HepG2 (cell line): Measurements from ENCODE around the gene YJEFN3. TPM values are rescaled to one million over a fixed set of nuclear protein-coding genes. Genes with fewer than 3 reads are reported as not detected.

Experiments
- ATAC-seq: fragments of 200-7000 bp; cut with Tn5 transposase; 3 replicates; pipeline ENCODE4 v1.9.1; 2020; ENCODE audit warnings: mild to moderate bottlenecking, moderate library complexity
- BruUV-seq: library from RNA; stranded (reverse); fragments of 400-500 nt; replicated peaks from 2 replicates; lab custom pipeline; 2021; lab: Mats Ljungman, UMichigan
- CTCF ChIA-PET: fragments of 300-600 bp; formaldehyde crosslinking; extraction: SDS; loops from one replicate; lab custom pipeline; 2021; ENCODE audit warnings: low total read pairs, inconsistent platforms, low intra/inter-chr PET ratio; lab: Yijun Ruan, JAX
- POLR2A ChIA-PET: fragments of 350-600 bp; sonication (Branson Sonifier 250); formaldehyde crosslinking; loops from one replicate; lab custom pipeline; 2020; ENCODE audit warnings: antibody characterized with exemption, inconsistent platforms; lab: Yijun Ruan, JAX
- DNase-seq: peaks from one replicate; pipeline ENCODE4 v3.0.0-alpha.2; 2015; ENCODE audit warnings: low spot score
- FAIRE-seq: peaks from 3 replicates; lab custom pipeline; 2011; peaks lifted over from hg19 to GRCh38; lab: Jason Lieb, UNC
- H2AFZ ChIP-seq: one replicate; pipeline ENCODE4 v1.6.1; 2011; ENCODE audit warnings: low read length, inconsistent platforms
- H3K27ac ChIP-seq: fragments of 300-600 bp; 3 replicates; pipeline ENCODE4 v1.8.0; 2011; ENCODE audit warnings: mixed run types, mild to moderate bottlenecking, mixed read lengths, low read length, inconsistent platforms; ENCODE audit not compliant: insufficient read depth; ENCODE audit errors: extremely low read length
- H3K27me3 ChIP-seq, 2 experiments: fragments of 200-600 bp in 1 of 2; 2 replicates in 1 of 2; 3 replicates in 1 of 2; pipeline versions ENCODE4 v1.6.0 to v1.8.0; 2011; ENCODE audit warnings: low read length in 2 of 2, mild to moderate bottlenecking in 2 of 2, moderate library complexity in 2 of 2, inconsistent platforms in 1 of 2; ENCODE audit not compliant: insufficient read depth in 2 of 2, control insufficient read depth in 1 of 2
- H3K36me3 ChIP-seq, 2 experiments: fragments of 200-600 bp in 1 of 2; replicated peaks in 1 of 2; 2 replicates in 1 of 2; 3 replicates in 1 of 2; pipeline versions ENCODE4 v1.5.1 to v1.8.0; 2011; ENCODE audit warnings: low read length in 2 of 2, inconsistent platforms in 1 of 2; ENCODE audit not compliant: insufficient read depth in 2 of 2, control insufficient read depth in 1 of 2
- H3K4me1 ChIP-seq: 2 replicates; pipeline ENCODE4 v1.5.1; 2012; ENCODE audit warnings: low read length, inconsistent platforms; ENCODE audit not compliant: insufficient read depth
- H3K4me2 ChIP-seq: 2 replicates; pipeline ENCODE4 v1.6.0; 2011; ENCODE audit warnings: low read depth, low read length, inconsistent platforms
- H3K4me3 ChIP-seq, 3 experiments: fragments of 200-600 bp in 1 of 3; sonication (generic), shearing (Covaris generic) in 1 of 3; replicated peaks in 1 of 3; 2 replicates each; pipeline ENCODE4 v1.5.1; 2011 to 2016; ENCODE audit warnings: low read length in 3 of 3, inconsistent platforms in 2 of 3, low read depth in 2 of 3, mild to moderate bottlenecking in 2 of 3, control low read depth in 1 of 3, mixed read lengths in 1 of 3; ENCODE audit not compliant: insufficient read depth in 1 of 3
- H3K79me2 ChIP-seq: one replicate; pipeline ENCODE4 v1.6.1; 2011; ENCODE audit warnings: low read length, inconsistent platforms; ENCODE audit not compliant: insufficient read depth
- H3K9ac ChIP-seq: 2 replicates; pipeline ENCODE4 v1.6.0; 2011; ENCODE audit warnings: mild to moderate bottlenecking, low read depth, low read length, inconsistent platforms; ENCODE audit not compliant: insufficient read depth
- H3K9me3 ChIP-seq: 2 replicates; pipeline ENCODE4 v1.5.1; 2012; ENCODE audit warnings: mild to moderate bottlenecking, low read length
- H4K20me1 ChIP-seq: 2 replicates; pipeline ENCODE4 v1.6.0; 2011; ENCODE audit warnings: inconsistent platforms, mild to moderate bottlenecking, low read length, moderate library complexity; ENCODE audit not compliant: insufficient read depth
- AGO2 ChIP-seq: fragments of 200-400 bp; formaldehyde crosslinking; optimal IDR thresholded peaks from 2 replicates; pipeline ENCODE3; 2017; ENCODE audit warnings: mild to moderate bottlenecking, low read depth, low read length, moderate library complexity
- AHDC1 ChIP-seq: sonication (generic); formaldehyde crosslinking; IDR thresholded peaks from 2 replicates; pipeline ENCODE4 v1.5.1; 2020; ENCODE audit warnings: mild to moderate bottlenecking, missing genetic modification reagents, borderline replicate concordance
- HINFP ChIP-seq: sonication (generic); formaldehyde crosslinking; IDR thresholded peaks from 2 replicates; pipeline ENCODE4 v1.4.0; 2020; ENCODE audit warnings: low read depth, mild to moderate bottlenecking, missing genetic modification reagents
- HNRNPL ChIP-seq: fragments of 200-400 bp; formaldehyde crosslinking; IDR thresholded peaks from 2 replicates; pipeline ENCODE4 v1.6.1; 2017; ENCODE audit warnings: mild to moderate bottlenecking, low read depth, low read length
- NFRKB ChIP-seq: fragments of 450-650 bp; IDR thresholded peaks from 2 replicates; pipeline ENCODE4 v1.6.1; 2017
- THAP8 ChIP-seq: sonication (generic); formaldehyde crosslinking; IDR thresholded peaks from 2 replicates; pipeline ENCODE4 v1.5.1; 2020; ENCODE audit warnings: missing genetic modification reagents, mild to moderate bottlenecking, borderline replicate concordance
- TOE1 ChIP-seq: sonication (generic); formaldehyde crosslinking; IDR thresholded peaks from 2 replicates; pipeline ENCODE4 v1.4.0; 2020; ENCODE audit warnings: mild to moderate bottlenecking, missing genetic modification reagents
- TP53 ChIP-seq: sonication (generic); formaldehyde crosslinking; conservative IDR thresholded peaks from 2 replicates; pipeline ENCODE4 v1.4.0; 2020; ENCODE audit warnings: missing genetic modification reagents
- ZBTB2 ChIP-seq: sonication (generic); formaldehyde crosslinking; IDR thresholded peaks from 2 replicates; pipeline ENCODE4 v1.8.0; 2022; ENCODE audit warnings: low read depth, missing genetic modification reagents
- ZBTB38 ChIP-seq: sonication (generic); formaldehyde crosslinking; IDR thresholded peaks from 2 replicates; pipeline ENCODE4 v1.5.1; 2020; ENCODE audit warnings: mild to moderate bottlenecking, missing genetic modification reagents
- ZNF274 ChIP-seq: sonication (generic); formaldehyde crosslinking; IDR thresholded peaks from 2 replicates; pipeline ENCODE4 v1.5.1; 2020; ENCODE audit warnings: mild to moderate bottlenecking, missing genetic modification reagents
- ZNF570 ChIP-seq: sonication (generic); formaldehyde crosslinking; IDR thresholded peaks from 2 replicates; pipeline ENCODE4 v1.4.0; 2020; ENCODE audit warnings: mild to moderate bottlenecking, missing genetic modification reagents, borderline replicate concordance
- WGBS: methylation state at CpG from one replicate; pipeline ENCODE4 v1.1.6; 2017; ENCODE audit warnings: low lambda C conversion rate; 5-methylcytosine and 5-hydroxymethylcytosine counted together
- in situ Hi-C: cut with HindIII; loops from 2 replicates; pipeline ENCODE4 v1.10.0; 2017; ENCODE audit warnings: low pct_unique_long_range_greater_than_20kb; ENCODE audit not compliant: extremely low pct_ligation_motif_present
- intact Hi-C: fragments of 100-400 bp; cut with micrococcal nuclease; formaldehyde crosslinking; loops from one replicate; pipeline ENCODE4 v1.10.0; 2022; ENCODE audit not compliant: unreplicated experiment
- polyA plus RNA-seq, 8 experiments: library from polyadenylated mRNA; depleted of rRNA in 3 of 8; stranded (reverse) in 7 of 8; unstranded in 1 of 8; fragments of >200 nt; fragmentation: Illumina TruSeq in 4 of 8; extraction: Trizol in 4 of 8; gene quantifications; 2 replicates each; pipeline versions ENCODE4 v1.2.1 to v1.2.3, GENCODE V29; 2011 to 2016; ENCODE audit warnings: low read depth in 4 of 8, missing spikeins in 1 of 8, mixed read lengths in 1 of 8; ENCODE audit not compliant: insufficient read depth in 1 of 8
- total RNA-seq, 5 experiments: library from RNA; depleted of rRNA; stranded (reverse); fragments of >200 nt; fragmentation: Illumina TruSeq; extraction: Trizol; gene quantifications; 2 replicates each; pipeline ENCODE4 v1.2.3, GENCODE V29; 2016; ENCODE audit warnings: low read depth in 1 of 5

The YJEFN3 gene
- total and polyA plus RNA-seq, 2 of the 13 experiments (the other 11 are each of a cell fraction or from before 2014, with no cell fraction given): 0.89 to 4.0 TPM

- Histone ChIP-seq H3K79me2 (peaks cover 18% of the 10 kb centered on the region), H3K27ac (peak within 1 kb of the TSS; percentile 69), H3K27me3 (no peaks in the 10 kb centered on the region; a peak in 1 of 5 replicates), H4K20me1 (0 out of 2 replicates have a peak, but pooled peaks cover 7% of the 10 kb centered on the region), H3K9ac (peak within 1 kb of the TSS; percentile 81), H3K9me3 (no peaks in the 10 kb centered on the region), H2AFZ (no peak within 1 kb of the TSS), H3K4me3 (peak within 1 kb of the TSS; percentile 78 to 100 (median 93)), H3K4me1 (peaks cover 17% of the 10 kb centered on the region), H3K4me2 (peak within 1 kb of the TSS; percentile 92), H3K36me3 (peaks cover 4 to 11% of the 10 kb centered on the region in 2 experiments; a peak in 3 of 5 replicates)
- intact Hi-C loops: no loop called here
- 97% methylated on average over 53 of the region's 74 CpGs for WGBS
- BruUV-seq: no TSS peak
- no peak for ATAC-seq
- no peak for DNase-seq
- ChIA-PET CTCF (no interaction called here), POLR2A (interaction anchor here (0.9 to 1.6 kb wide), 8 partner anchors 10 to 537 kb away, joined by 3 to 6 read pairs (median 4); partner anchors contain the start of gene GATAD2A)
- FAIRE-seq: no peak
- in situ Hi-C loops: no loop called here
- TF ChIP-seq TP53 (CRISPR knock-in tag) (no peak), THAP8 (CRISPR knock-in tag) (no peak), ZNF274 (CRISPR knock-in tag) (0 out of 2 replicates have a peak, but pooled peaks have one; percentile 10), AHDC1 (0 out of 2 replicates have a peak, but pooled peaks have one; percentile 31), ZBTB2 (CRISPR knock-in tag) (no peak), ZBTB38 (CRISPR knock-in tag) (peak; percentile 48), ZNF570 (CRISPR knock-in tag) (no peak), HINFP (CRISPR knock-in tag) (no peak), HNRNPL (0 out of 2 replicates have a peak, but pooled peaks have one; percentile 17), TOE1 (no peak), NFRKB (no peak), AGO2 (peak; percentile 59)
Observed at GRCh38 chr19:19514881-19515641, 13.7 kb upstream of the YJEFN3 start, which contains the start of gene TSSK6. TSS of gene TSSK6 (minus strand) at chr19:19515548. CDS start at chr19:19515427, 121 bp downstream.
